GM12892 (cell line): ENCODE measurements around the gene OR4K2.

ENCODE experiments used
- POLR2AphosphoS5 ChIP-seq: IDR thresholded peaks from 2 replicates; pipeline ENCODE4 v1.6.1; 2011; ENCODE audit warnings: low read depth, low read length, control low read depth
- TAF1 ChIP-seq: IDR thresholded peaks from 2 replicates; pipeline ENCODE4 v1.6.1; 2011; ENCODE audit warnings: low read depth, mild to moderate bottlenecking, control low read depth, low read length, borderline replicate concordance

- TF ChIP-seq POLR2AphosphoS5: no peak
- TF ChIP-seq TAF1: no peak
Observed at GRCh38 chr14:19900999-19901398, 26.1 kb downstream of the OR4K2 start.
